DOHH2 (cell line): ENCODE measurements around the gene HAGHL.

ENCODE experiments used
- EZH2phosphoT487 ChIP-seq: fragments of 200-600 bp; sonication (generic); IDR thresholded peaks from 2 replicates; pipeline ENCODE4 v1.6.1; 2017; ENCODE audit warnings: borderline replicate concordance, mild to moderate bottlenecking, antibody characterized with exemption, low read length, moderate library complexity, mixed read lengths
- TF ChIP-seq, protein P1 (sequence below): fragments of 200-600 bp; sonication (generic); IDR thresholded peaks from one replicate; pipeline ENCODE4 v1.5.1; 2014; ENCODE audit warnings: antibody characterized with exemption, mild to moderate bottlenecking, low read depth, low read length; ENCODE audit not compliant: poor library complexity, severe bottlenecking

DNA sequence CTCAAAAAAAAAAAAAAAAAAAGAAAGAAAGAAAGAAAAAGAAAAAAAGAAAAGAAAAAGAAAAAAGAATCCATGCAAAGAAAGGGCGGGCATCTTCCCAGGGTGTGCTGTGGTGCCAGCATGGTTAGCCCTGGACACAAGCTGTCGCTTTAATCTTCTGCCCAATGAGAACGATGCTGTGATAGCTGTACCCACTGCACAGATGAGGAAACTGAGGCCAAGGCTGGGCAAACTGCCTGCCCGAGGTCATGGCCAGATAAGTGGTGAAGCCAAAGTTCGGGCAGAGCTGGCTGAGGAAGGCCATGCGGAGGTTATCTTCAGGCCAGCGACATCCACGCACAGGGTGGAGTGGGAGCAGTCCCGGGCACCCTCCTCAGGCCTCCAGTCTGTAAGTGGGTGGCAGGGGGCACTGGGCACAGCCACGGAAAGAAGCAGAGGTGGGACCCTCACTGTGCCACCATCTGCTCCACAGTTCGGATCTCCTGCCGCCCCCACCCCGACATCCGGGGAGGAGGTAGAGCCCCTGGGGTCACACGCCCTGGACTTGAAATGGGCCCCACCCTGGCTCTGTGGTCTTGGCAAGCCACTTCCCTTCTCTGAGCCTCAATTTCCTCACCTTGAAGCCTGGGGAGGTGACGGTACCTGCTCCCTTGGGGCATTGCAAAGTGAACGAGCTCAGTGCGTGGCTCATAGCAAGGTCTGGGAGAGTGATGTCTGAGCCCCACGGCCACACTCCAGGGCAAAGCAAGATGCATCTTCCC, 27.8 kb upstream of the HAGHL start:
- TF ChIP-seq, protein P1, sequence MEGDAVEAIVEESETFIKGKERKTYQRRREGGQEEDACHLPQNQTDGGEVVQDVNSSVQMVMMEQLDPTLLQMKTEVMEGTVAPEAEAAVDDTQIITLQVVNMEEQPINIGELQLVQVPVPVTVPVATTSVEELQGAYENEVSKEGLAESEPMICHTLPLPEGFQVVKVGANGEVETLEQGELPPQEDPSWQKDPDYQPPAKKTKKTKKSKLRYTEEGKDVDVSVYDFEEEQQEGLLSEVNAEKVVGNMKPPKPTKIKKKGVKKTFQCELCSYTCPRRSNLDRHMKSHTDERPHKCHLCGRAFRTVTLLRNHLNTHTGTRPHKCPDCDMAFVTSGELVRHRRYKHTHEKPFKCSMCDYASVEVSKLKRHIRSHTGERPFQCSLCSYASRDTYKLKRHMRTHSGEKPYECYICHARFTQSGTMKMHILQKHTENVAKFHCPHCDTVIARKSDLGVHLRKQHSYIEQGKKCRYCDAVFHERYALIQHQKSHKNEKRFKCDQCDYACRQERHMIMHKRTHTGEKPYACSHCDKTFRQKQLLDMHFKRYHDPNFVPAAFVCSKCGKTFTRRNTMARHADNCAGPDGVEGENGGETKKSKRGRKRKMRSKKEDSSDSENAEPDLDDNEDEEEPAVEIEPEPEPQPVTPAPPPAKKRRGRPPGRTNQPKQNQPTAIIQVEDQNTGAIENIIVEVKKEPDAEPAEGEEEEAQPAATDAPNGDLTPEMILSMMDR = no peak
- no peak for TF ChIP-seq EZH2phosphoT487
